PC-3 (cell line): ENCODE results near the gene RAB1A.

Experiments used
- CTCF ChIP-seq: fragments of 300-600 bp; sonication (generic); conservative IDR thresholded peaks from 2 replicates; pipeline ENCODE4 v1.5.1; 2017; ENCODE audit warnings: antibody characterized with exemption, low read depth, mild to moderate bottlenecking, low read length
- EZH2 ChIP-seq: fragments of 300-600 bp; sonication (generic); IDR thresholded peaks from one replicate; pipeline ENCODE4 v1.6.1; 2017; ENCODE audit warnings: antibody characterized with exemption, mild to moderate bottlenecking, low read length; ENCODE audit not compliant: unreplicated experiment

- no peak for TF ChIP-seq CTCF
- no peak for TF ChIP-seq EZH2
Observed at GRCh38 chr2:65172994-65173790, 43.3 kb upstream of the RAB1A start.
